PC-9 (cell line): ENCODE results near the gene CECR2. TPM values are rescaled to one million over a fixed set of nuclear protein-coding genes. Genes with fewer than 3 reads are reported as not detected.

Experiments used
- BruUV-seq: library from RNA; stranded (reverse); fragments of 400-500 nt; replicated peaks from 2 replicates; lab custom pipeline; 2021; lab: Mats Ljungman, UMichigan
- CTCF ChIA-PET: fragments of 300-600 bp; sonication (Branson Sonifier 250); formaldehyde crosslinking; loops from one replicate; lab custom pipeline; 2022; ENCODE audit warnings: antibody characterized with exemption; lab: Charles Lee
- POLR2A ChIA-PET: fragments of 300-600 bp; sonication (Branson Sonifier 250); formaldehyde crosslinking; loops from one replicate; lab custom pipeline; 2022; ENCODE audit warnings: antibody characterized with exemption; ENCODE audit not compliant: unreplicated experiment; lab: Charles Lee
- DNase-seq, 2 experiments: peaks; one replicate each; pipeline versions ENCODE4 v3.0.0 to v3.0.0-alpha.2; 2015 to 2022; ENCODE audit warnings: mixed read lengths in 1 of 2
- H2AFZ ChIP-seq: fragments of 200-600 bp; sonication (generic); 2 replicates; pipeline ENCODE4 v1.8.1; 2017; ENCODE audit warnings: antibody characterized with exemption
- H3F3A ChIP-seq: fragments of 200-600 bp; sonication (generic); 2 replicates; pipeline ENCODE4 v1.8.1; 2017; ENCODE audit warnings: antibody characterized with exemption, mild to moderate bottlenecking, low read depth; ENCODE audit not compliant: insufficient read depth
- H3K27ac ChIP-seq: fragments of 200-600 bp; sonication (generic); 2 replicates; pipeline ENCODE4 v1.6.1; 2016; ENCODE audit warnings: mixed run types
- H3K27me3 ChIP-seq: fragments of 200-600 bp; sonication (generic); 2 replicates; pipeline ENCODE4 v1.6.1; 2016; ENCODE audit warnings: low read depth, mixed run types; ENCODE audit not compliant: insufficient read depth
- H3K36me3 ChIP-seq: fragments of 200-600 bp; sonication (generic); 2 replicates; pipeline ENCODE4 v1.6.1; 2016; ENCODE audit warnings: low read depth, mixed run types
- H3K4me1 ChIP-seq: fragments of 200-600 bp; sonication (generic); replicated peaks from 2 replicates; pipeline ENCODE4 v1.6.1; 2016; ENCODE audit warnings: mixed run types; ENCODE audit not compliant: insufficient read depth
- H3K4me2 ChIP-seq: fragments of 200-600 bp; sonication (generic); 2 replicates; pipeline ENCODE4 v1.6.1; 2017; ENCODE audit warnings: mixed run types
- H3K4me3 ChIP-seq: fragments of 200-600 bp; sonication (generic); 2 replicates; pipeline ENCODE4 v1.6.1; 2016; ENCODE audit warnings: mixed run types
- H3K79me2 ChIP-seq: fragments of 200-600 bp; sonication (generic); 2 replicates; pipeline ENCODE4 v1.6.1; 2017; ENCODE audit warnings: low read depth, mixed run types
- H3K9me2 ChIP-seq: fragments of 200-600 bp; sonication (generic); 2 replicates; pipeline ENCODE4 v1.8.1; 2017; ENCODE audit warnings: mild to moderate bottlenecking; ENCODE audit not compliant: insufficient read depth
- H3K9me3 ChIP-seq: fragments of 200-600 bp; sonication (generic); 2 replicates; pipeline ENCODE4 v1.8.1; 2016; ENCODE audit warnings: low read depth; ENCODE audit not compliant: insufficient read depth
- H4K20me1 ChIP-seq: fragments of 200-600 bp; sonication (generic); 2 replicates; pipeline ENCODE4 v1.8.1; 2017; ENCODE audit not compliant: insufficient read depth
- CTCF ChIP-seq: fragments of 200-600 bp; sonication (generic); conservative IDR thresholded peaks from 2 replicates; pipeline ENCODE4 v1.6.1; 2017; ENCODE audit warnings: mixed run types, antibody characterized with exemption, mild to moderate bottlenecking, moderate library complexity
- EZH2 ChIP-seq: fragments of 200-600 bp; sonication (generic); IDR thresholded peaks from 2 replicates; pipeline ENCODE4 v1.8.0; 2017; ENCODE audit warnings: antibody characterized with exemption, low read depth
- intact Hi-C: fragments of 100-400 bp; cut with micrococcal nuclease; formaldehyde crosslinking; loops from one replicate; pipeline ENCODE4 v1.10.0; 2022; ENCODE audit not compliant: unreplicated experiment
- total RNA-seq: library from RNA; stranded (reverse); gene quantifications from 2 replicates; pipeline ENCODE4 v1.2.3, GENCODE V29; 2021

CECR2 gene
- total RNA-seq, 1 experiment from 2014 or later, result not detected

GRCh38 chr22:17446698-17447097, 77.4 kb downstream of the CECR2 start:
- Histone ChIP-seq H3K27me3 (peaks cover 64% of the 10 kb centered on the region), H3K36me3 (no peaks in the 10 kb centered on the region), H3K4me3 (no peak overlapping the region), H3F3A (no peaks in the 10 kb centered on the region), H3K9me3 (no peaks in the 10 kb centered on the region), H3K4me2 (no peak overlapping the region), H3K4me1 (no peaks in the 10 kb centered on the region), H3K9me2 (no peaks in the 10 kb centered on the region), H4K20me1 (no peaks in the 10 kb centered on the region), H3K79me2 (no peaks in the 10 kb centered on the region), H3K27ac (no peak overlapping the region), H2AFZ (no peak overlapping the region)
- CTCF ChIA-PET, result no interaction called here
- POLR2A ChIA-PET, result no interaction called here
- TF ChIP-seq EZH2 (no peak), CTCF (no peak)
- BruUV-seq, result no TSS peak
- intact Hi-C loops, result no loop called here
- no peak for DNase-seq

GRCh38 chr22:17451316-17451715, 82.1 kb downstream of the CECR2 start:
- TF ChIP-seq EZH2, result no peak
- no peak for TF ChIP-seq CTCF
- no peaks in the 10 kb centered on the region for H3F3A ChIP-seq
- BruUV-seq, result no TSS peak
- H3K9me2 ChIP-seq, result no peaks in the 10 kb centered on the region
- no peak for DNase-seq
- H2AFZ ChIP-seq, result no peak overlapping the region
- POLR2A ChIA-PET, result no interaction called here
- intact Hi-C loops, result no loop called here
- H3K27ac ChIP-seq, result no peak overlapping the region
- H3K36me3 ChIP-seq, result no peaks in the 10 kb centered on the region
- no peak overlapping the region for H3K4me3 ChIP-seq
- CTCF ChIA-PET, result no interaction called here
- H3K79me2 ChIP-seq, result no peaks in the 10 kb centered on the region
- no peak overlapping the region for H3K4me2 ChIP-seq
- H3K27me3 ChIP-seq, result peaks cover 66% of the 10 kb centered on the region
- H3K9me3 ChIP-seq, result no peaks in the 10 kb centered on the region
- no peaks in the 10 kb centered on the region for H4K20me1 ChIP-seq
- H3K4me1 ChIP-seq, result no peaks in the 10 kb centered on the region

DNA sequence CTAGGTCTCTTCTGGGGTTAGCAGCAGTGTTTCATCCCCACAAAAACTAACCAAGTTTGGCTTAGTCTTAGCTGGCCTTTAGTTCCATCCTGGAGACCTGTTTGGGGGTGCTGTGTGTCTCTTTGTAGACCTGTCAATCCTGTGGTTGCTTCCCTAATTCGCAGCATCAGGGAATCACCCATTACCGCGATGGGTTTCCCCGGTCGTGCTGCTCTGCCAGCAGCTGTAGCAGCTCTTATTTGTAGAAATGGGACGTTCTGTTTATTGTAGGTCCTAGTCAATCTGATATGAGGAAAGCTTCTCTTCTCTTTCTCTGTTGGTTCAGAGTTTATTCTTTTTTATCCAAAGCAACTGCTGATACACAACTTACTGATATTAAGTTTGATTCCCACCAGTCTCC, 91.6 kb downstream of the CECR2 start:
- no peaks in the 10 kb centered on the region for H4K20me1 ChIP-seq
- H3K79me2 ChIP-seq, result no peaks in the 10 kb centered on the region
- H3K4me3 ChIP-seq, result no peak overlapping the region
- no peaks in the 10 kb centered on the region for H3K9me2 ChIP-seq
- no peaks in the 10 kb centered on the region for H3F3A ChIP-seq
- intact Hi-C loops, result no loop called here
- no peaks in the 10 kb centered on the region for H3K9me3 ChIP-seq
- POLR2A ChIA-PET, result no interaction called here
- no peaks in the 10 kb centered on the region for H3K36me3 ChIP-seq
- H2AFZ ChIP-seq, result no peak overlapping the region
- no peak for DNase-seq
- H3K4me2 ChIP-seq, result no peak overlapping the region
- H3K4me1 ChIP-seq, result no peaks in the 10 kb centered on the region
- peaks cover 79% of the 10 kb centered on the region for H3K27me3 ChIP-seq
- TF ChIP-seq EZH2 (no peak), CTCF (no peak)
- no peak overlapping the region for H3K27ac ChIP-seq
- CTCF ChIA-PET, result no interaction called here
- no TSS peak for BruUV-seq
